Stomach smooth muscle (tissue), 2 donors: ENCODE results near the gene DPM3.

Experiments used
- H3K27ac ChIP-seq: one replicate; pipeline ENCODE4 v1.7.0; 2013; ENCODE audit warnings: mild to moderate bottlenecking, low read length, inconsistent platforms
- H3K27me3 ChIP-seq, 2 donors: one replicate each; pipeline ENCODE4 v1.7.0; 2013; ENCODE audit warnings: low read length in 2 of 2; ENCODE audit not compliant: insufficient read depth in 2 of 2, control insufficient read depth in 1 of 2
- H3K36me3 ChIP-seq, 2 donors: one replicate each; pipeline ENCODE4 v1.7.0; 2013; ENCODE audit warnings: low read length in 2 of 2; ENCODE audit not compliant: control insufficient read depth in 2 of 2, insufficient read depth in 2 of 2
- H3K4me1 ChIP-seq: one replicate; pipeline ENCODE4 v1.7.0; 2013; ENCODE audit warnings: low read length; ENCODE audit not compliant: control insufficient read depth, insufficient read depth
- H3K4me3 ChIP-seq, 2 donors: one replicate each; pipeline ENCODE4 v1.7.0; 2013; ENCODE audit warnings: low read length in 2 of 2
- H3K9ac ChIP-seq, 2 donors: one replicate each; pipeline ENCODE4 v1.7.0; 2013; ENCODE audit warnings: low read length in 2 of 2, mild to moderate bottlenecking in 1 of 2
- H3K9me3 ChIP-seq, 2 donors: one replicate each; pipeline ENCODE4 v1.7.0; 2013; ENCODE audit warnings: low read length in 2 of 2; ENCODE audit not compliant: control insufficient read depth in 2 of 2
- donor health status: healthy.
- donor health status: Pancreatic carcinoma.

DPM3 gene

DNA sequence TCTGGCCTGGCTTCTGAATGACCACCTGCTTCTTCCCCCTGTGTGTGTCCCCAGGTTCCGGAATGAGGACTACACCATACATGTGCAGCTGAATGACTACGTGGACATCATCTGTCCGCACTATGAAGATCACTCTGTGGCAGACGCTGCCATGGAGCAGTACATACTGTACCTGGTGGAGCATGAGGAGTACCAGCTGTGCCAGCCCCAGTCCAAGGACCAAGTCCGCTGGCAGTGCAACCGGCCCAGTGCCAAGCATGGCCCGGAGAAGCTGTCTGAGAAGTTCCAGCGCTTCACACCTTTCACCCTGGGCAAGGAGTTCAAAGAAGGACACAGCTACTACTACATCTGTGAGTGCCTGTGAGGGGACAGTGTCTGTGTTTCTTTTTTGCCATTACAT, 9.0 kb downstream of the DPM3 start:
- H3K4me1 ChIP-seq: peaks cover 64% of the 10 kb centered on the region
- H3K36me3 ChIP-seq: peaks cover 23 to 24% of the 10 kb centered on the region in 2 donors
- peak overlapping the region; percentile 90 for H3K27ac ChIP-seq
- H3K4me3 ChIP-seq: peak overlapping the region; percentile 88 to 93
- H3K9me3 ChIP-seq: no peaks in the 10 kb centered on the region
- H3K9ac ChIP-seq: peak overlapping the region; percentile 51 to 85
- H3K27me3 ChIP-seq: no peaks in the 10 kb centered on the region

- Histone ChIP-seq H3K27me3 (no peaks in the 10 kb centered on the region), H3K4me1 (peaks cover 69% of the 10 kb centered on the region)
Observed at GRCh38 chr1:155130272-155131006, 9.9 kb downstream of the DPM3 start.

DNA sequence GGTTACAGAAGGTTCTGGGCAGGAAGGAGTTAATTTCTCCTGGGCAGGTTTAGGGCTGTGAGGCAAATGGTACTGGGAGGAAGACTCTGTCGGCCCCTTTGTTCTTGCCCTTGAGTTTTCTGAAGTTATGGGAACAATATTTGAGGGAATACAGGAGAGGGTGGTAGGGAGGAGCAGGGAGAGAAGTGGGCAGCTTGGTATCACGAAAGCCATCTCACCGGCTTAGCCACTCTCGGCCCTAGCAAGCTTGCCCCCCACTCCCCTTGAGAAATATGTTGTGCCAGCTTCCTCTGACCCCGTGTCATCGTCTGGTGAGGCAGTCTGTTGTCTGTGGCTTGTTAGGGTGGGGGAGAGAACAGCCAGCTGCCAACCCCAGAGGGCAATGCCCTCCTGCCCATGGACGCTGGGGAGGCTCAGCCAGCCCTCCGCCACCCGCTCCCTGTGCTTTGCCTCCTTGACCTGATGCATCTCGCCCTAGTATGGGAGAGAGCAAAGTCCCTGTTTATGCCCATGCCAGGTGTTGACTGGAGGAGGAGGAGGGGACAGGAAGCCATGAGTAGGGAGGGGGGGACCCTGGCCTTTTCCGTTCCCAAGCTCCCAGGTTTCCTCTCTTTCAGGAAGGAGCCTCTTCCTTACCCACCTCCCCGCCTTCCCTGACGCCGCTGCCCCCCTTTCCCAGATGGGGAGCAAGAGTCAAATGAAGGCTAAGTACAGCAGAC, 11.4 kb downstream of the DPM3 start:
- peak overlapping the region; percentile 88 to 93 for H3K4me3 ChIP-seq
- H3K9ac ChIP-seq: peak overlapping the region; percentile 85 to 87
- H3K9me3 ChIP-seq: no peaks in the 10 kb centered on the region
- H3K27ac ChIP-seq: peak overlapping the region; percentile 90
- H3K27me3 ChIP-seq: no peaks in the 10 kb centered on the region
- H3K36me3 ChIP-seq: peaks cover 17% of the 10 kb centered on the region in 2 donors
- peaks cover 61% of the 10 kb centered on the region for H3K4me1 ChIP-seq

More at GRCh38 chr1:155130272-155131006, 9.9 kb downstream of the DPM3 start:
- peak overlapping the region; percentile 85 to 87 for H3K9ac ChIP-seq
- H3K36me3 ChIP-seq: peaks cover 23 to 24% of the 10 kb centered on the region in 2 donors
- peak overlapping the region; percentile 90 for H3K27ac ChIP-seq
- peak overlapping the region; percentile 88 to 93 for H3K4me3 ChIP-seq
- H3K9me3 ChIP-seq: no peaks in the 10 kb centered on the region

DNA sequence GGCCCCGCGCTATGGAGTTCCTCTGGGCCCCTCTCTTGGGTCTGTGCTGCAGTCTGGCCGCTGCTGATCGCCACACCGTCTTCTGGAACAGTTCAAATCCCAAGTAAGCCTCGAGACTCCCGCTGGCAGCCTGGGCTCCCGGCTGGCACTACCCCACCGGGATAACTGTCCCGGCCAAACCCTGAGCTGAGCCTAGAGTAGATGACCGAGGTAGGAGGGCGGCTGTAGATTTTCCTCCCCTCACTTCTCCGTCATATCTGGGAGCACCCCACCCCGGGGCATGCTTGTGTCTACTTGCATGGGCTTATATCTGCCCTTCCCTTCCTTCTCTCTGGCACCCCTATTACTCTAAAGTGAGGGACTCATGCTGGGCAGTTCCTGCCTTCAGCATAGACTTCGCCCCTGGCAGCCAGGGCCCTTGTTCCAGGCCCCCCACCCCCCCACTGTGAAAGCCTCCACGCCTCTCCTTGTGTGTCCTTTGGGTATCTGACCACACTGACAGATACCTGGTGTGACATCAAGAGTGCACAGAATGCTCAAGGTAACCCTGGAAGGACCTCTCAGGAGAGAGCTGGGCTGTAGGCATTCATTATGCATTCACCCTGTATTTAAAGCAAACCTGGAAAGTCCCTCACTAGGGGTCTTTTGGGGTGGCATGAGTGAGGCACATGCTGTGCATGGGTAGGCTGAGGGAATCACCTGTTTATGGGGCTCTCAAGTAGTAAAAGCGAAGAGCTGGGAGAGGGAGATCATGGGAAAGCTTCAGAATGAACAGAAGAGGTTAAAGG, 12.2 kb downstream of the DPM3 start:
- H3K4me3 ChIP-seq: peak overlapping the region; percentile 88 to 93
- peaks cover 9% of the 10 kb centered on the region in 2 donors for H3K36me3 ChIP-seq
- H3K27me3 ChIP-seq: no peaks in the 10 kb centered on the region
- peaks cover 61% of the 10 kb centered on the region for H3K4me1 ChIP-seq
- peak overlapping the region; percentile 90 for H3K27ac ChIP-seq
- no peaks in the 10 kb centered on the region for H3K9me3 ChIP-seq
- H3K9ac ChIP-seq: peak overlapping the region; percentile 85 to 87

DNA sequence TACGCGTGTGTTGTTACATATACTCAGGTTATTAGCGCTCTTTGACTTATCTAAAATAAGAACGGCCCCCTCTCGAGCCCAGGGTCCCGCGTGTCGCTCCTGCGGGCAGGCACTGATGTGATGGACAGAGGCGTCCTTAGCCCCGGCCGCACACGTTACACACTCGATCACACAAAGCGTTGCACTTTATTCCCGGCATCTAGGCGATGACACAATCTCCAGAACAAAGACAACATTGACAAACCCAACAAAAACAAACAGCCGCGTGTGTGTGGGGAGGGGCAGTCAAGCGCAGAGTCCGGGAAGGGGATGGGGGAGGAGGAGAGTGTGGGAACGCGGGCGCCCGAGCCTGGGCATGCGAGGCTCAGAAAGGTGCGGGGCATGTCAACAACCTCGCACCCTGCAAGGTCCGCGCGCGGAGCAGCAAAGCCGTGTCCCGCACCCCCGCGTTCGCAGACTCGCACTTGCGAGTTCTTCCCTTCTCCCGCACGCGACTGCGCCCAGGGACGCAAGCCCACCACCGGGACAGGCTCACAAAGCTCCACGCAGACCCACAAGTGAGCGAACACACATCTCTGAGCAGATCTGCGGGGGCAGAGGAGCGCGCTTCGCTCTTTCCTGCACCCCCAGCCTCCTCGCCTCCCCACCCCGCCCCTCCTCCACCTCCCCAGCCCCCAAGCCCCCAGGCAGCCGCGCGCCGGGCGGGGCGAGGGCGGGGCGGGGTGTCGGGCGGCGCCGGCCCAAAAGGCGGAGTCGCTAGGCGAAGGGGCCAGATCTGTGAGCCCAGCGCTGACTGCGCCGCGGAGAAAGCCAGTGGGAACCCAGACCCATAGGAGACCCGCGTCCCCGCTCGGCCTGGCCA, 13.0 kb downstream of the DPM3 start, which contains the start of gene EFNA1:
EFNA1 (plus strand) TSS at position 772 of the 862 bp plus-strand sequence. CDS start 102 bp downstream, outside the sequence.
- H3K36me3 ChIP-seq: peaks cover 5 to 8% of the 10 kb centered on the region in 2 donors
- peak within 1 kb of the TSS; percentile 85 to 87 for H3K9ac ChIP-seq
- no peaks in the 10 kb centered on the region for H3K9me3 ChIP-seq
- peak within 1 kb of the TSS; percentile 90 for H3K27ac ChIP-seq
- peak within 1 kb of the TSS; percentile 88 to 93 for H3K4me3 ChIP-seq
- peaks cover 61% of the 10 kb centered on the region for H3K4me1 ChIP-seq
- H3K27me3 ChIP-seq: no peaks in the 10 kb centered on the region

GRCh38 chr1:155126556-155127104, 13.7 kb downstream of the DPM3 start:
- no peaks in the 10 kb centered on the region for H3K9me3 ChIP-seq
- peak overlapping the region; percentile 88 to 93 for H3K4me3 ChIP-seq
- peaks cover 58% of the 10 kb centered on the region for H3K4me1 ChIP-seq
- H3K27ac ChIP-seq: peak overlapping the region; percentile 53
- H3K36me3 ChIP-seq: peaks cover 1 to 4% of the 10 kb centered on the region in 2 donors
- H3K9ac ChIP-seq: peak overlapping the region; percentile 21 to 57
- no peaks in the 10 kb centered on the region for H3K27me3 ChIP-seq

DNA sequence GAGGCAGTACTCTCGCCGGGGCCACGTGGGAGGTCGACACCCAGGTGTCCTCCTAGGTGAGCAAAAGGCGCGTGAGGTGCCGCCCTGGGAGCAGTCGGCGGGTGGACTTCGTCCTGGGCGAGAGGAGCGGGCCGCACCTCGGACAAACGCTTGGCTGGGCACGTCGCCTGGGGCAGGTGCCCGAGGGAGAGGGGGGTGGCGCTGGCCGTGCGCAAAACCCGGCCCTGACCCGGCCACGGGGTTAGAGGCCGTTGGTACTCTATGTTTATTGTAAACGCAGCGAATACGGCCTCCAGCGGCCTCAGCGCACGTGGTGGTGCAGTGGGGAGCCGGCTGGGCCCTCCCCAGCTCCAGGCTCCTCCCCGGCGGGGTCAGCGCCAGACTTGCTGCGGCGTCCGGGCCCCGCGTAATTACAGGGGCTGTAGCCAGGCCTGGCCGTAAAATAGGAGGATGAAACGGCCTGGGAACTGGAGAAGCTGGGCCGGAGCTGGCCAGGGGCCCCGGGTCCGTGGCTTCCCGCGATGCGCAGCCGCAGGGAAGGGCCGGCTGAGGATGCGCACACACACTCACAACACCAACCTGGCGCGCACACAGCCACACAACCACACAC, 14.3 kb downstream of the DPM3 start:
- H3K4me3 ChIP-seq: peak overlapping the region; percentile 88 to 93
- no peaks in the 10 kb centered on the region for H3K27me3 ChIP-seq
- peak overlapping the region in 1 of 2 donors; percentile 57 for H3K9ac ChIP-seq
- H3K9me3 ChIP-seq: no peaks in the 10 kb centered on the region
- H3K27ac ChIP-seq: peak overlapping the region; percentile 53
- H3K4me1 ChIP-seq: peaks cover 52% of the 10 kb centered on the region
- H3K36me3 ChIP-seq: no peaks in the 10 kb centered on the region

DNA sequence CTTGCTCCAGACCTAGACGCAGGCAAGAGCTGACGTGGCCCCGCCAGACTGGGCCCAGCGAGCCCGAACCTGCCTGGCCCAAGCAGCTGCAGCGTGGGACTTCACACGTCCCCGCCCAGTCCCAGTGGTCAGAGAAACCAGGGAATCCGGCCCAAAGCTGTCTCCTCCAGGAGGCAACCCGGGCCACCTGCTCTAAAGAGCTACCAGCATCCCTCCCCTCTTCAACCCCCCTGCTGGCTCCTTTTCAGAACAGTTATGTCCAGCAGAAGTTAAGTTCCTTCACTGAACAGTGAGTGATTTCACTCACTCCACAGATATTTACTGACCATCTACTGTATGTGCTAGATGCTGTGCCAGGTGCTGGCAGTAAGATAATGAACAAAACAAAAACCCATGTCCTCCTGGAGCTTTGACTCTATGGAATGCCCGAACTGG, 14.8 kb downstream of the DPM3 start:
- Histone ChIP-seq H3K27ac (no peak overlapping the region), H3K9me3 (no peaks in the 10 kb centered on the region), H3K4me3 (no peak overlapping the region), H3K36me3 (no peaks in the 10 kb centered on the region), H3K4me1 (peaks cover 47% of the 10 kb centered on the region), H3K27me3 (no peaks in the 10 kb centered on the region), H3K9ac (no peak overlapping the region)
